COLO668 (cell line): ENCODE measurements around the gene CLEC18C.
"Not testable (repeated sequence)": the region's sequence is repeated elsewhere in the genome, so short reads cannot be mapped to it uniquely, and the experiment has no call there.

ENCODE experiments used
- DNase-seq: peaks from one replicate; lab custom pipeline; 2025; ENCODE audit not compliant: unreplicated experiment; lab: John Stamatoyannopoulos, UW

CLEC18C gene

GRCh38 chr16:70173212-70173837 lies at the start of gene CLEC18C:
TSS of gene CLEC18C (plus strand) at chr16:70173787. CDS start at chr16:70174279, 492 bp downstream.
- not testable (repeated sequence) for DNase-seq

GRCh38 chr16:70123822-70124221 lies 49.8 kb upstream of the CLEC18C start:
- not testable (repeated sequence) for DNase-seq

GRCh38 chr16:70126226-70126625 lies 47.4 kb upstream of the CLEC18C start:
- not testable (repeated sequence) for DNase-seq

DNA sequence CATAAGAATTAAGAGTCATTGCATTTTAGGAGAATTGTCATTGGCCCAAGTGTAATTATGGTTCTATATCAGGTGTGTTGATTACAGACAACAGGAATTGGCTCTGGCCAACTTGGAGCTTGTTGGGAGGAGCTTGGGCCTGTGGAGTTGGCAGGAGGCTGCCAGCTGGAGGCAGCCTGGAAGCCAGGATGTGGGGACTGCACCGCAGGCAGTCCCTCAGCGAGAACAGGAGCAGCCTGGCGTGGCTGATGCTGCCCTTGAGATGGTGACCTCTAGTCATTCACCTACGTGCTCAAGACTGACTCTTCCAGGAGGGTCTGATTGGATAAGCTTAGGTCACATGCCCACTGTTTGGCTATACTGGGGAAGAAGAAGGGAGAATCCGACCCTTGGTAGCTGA lies 45.9 kb upstream of the CLEC18C start:
- DNase-seq, result not testable (repeated sequence)

- DNase-seq, result not testable (repeated sequence)
Measured at GRCh38 chr16:70128844-70129243, 44.7 kb upstream of the CLEC18C start.

DNA sequence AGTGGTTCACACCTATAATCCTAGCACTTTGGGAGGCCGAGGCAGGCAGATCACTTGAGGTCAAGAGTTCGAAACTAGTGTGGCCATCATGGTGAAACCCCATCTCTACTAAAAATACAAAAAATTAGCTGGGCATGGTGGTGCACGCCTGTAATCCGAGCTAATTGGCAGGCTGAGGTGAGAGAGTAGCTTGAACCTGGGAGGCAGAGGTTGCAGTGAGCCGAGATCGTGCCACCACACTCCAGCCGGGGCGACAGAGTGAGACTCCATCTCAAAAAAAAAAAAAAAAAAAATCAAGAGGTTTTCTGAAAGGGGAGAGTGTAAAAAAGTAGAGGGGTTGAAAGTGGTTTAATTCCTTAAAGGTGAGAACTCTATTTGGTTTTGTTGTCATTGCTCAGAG lies 37.8 kb upstream of the CLEC18C start:
- not testable (repeated sequence) for DNase-seq

GRCh38 chr16:70136595-70136994 lies 37.0 kb upstream of the CLEC18C start:
- DNase-seq, result not testable (repeated sequence)

DNA sequence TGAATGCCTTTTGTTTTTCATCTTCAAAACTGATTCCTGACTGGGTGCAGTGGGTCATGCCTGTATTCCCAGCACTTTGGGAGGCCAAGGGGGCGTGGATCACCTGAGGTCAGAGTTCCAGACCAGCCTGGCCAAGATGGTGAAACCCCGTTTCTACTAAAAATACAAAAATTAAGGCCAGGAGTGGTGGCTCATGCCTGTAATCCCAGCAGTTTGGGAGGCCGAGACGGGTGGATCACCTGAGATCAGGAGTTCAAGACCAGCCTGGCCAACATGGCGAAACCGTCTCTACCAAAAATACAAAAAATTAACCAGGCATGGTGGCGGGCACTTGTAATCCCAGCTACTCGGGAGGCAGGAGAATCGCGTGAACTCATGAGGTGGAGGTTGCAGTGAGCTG lies 30.8 kb upstream of the CLEC18C start:
- not testable (repeated sequence) for DNase-seq

- not testable (repeated sequence) for DNase-seq
Measured at GRCh38 chr16:70143231-70143895, 30.2 kb upstream of the CLEC18C start.

GRCh38 chr16:70147853-70148252 lies 25.7 kb upstream of the CLEC18C start:
- not testable (repeated sequence) for DNase-seq

DNA sequence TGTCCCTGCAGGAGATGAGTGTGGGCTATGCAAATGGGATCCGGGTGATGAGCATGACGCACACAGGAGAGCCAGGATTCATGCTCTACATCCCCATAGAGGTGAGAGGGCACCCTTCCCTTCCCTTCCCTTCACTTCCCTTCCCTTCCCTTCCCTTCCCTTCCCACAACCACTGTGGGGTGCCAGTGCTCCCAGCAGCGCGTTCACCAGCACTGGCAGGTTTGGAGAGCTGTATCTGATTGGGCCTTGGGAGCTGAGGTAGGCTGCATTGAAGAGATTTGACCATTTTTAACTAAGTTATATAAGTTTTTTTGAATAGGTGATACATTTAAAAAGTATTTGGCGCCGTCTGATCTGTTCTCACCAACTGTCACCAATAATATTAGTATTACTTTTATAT lies 25.1 kb upstream of the CLEC18C start:
- DNase-seq, result not testable (repeated sequence)

DNA sequence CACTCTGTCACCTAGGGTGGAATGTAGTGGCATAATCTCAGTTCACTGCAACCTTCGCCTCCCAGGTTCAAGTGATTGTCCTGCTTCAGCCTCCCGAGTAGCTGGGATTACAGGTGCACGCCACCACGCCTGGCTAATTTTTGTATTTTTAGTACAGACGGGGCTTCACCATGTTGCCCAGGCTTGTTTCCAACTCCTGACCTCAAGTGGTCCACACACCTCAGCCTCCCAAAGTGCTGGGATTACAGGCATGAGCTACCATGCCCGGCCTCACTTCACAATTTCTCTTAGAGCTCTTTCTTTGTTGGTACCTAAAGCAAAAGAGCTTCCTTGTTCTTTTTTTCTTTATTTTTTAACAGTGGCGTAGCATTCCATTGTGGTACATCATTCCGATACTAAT lies 24.3 kb upstream of the CLEC18C start:
- not testable (repeated sequence) for DNase-seq

DNA sequence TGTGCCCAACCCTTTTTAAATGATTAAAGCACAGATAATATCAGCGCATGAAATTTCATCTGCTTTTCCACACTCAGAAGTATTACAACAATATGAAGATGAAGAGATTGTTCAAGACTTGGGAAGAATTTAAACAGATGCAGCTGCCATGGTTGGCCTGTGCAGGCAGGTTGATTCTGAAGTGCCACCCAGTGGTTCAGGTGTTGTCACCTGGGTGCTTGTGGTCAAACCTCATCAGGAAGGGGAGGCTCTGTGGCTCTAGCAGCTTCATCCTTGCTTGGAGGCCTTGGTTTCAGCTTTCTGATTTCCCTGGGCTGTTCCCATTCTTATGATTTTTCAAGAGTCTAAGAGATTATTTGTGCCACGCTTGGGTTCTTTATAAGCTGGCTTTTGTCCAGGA lies 22.2 kb upstream of the CLEC18C start:
- no peak for DNase-seq

DNA sequence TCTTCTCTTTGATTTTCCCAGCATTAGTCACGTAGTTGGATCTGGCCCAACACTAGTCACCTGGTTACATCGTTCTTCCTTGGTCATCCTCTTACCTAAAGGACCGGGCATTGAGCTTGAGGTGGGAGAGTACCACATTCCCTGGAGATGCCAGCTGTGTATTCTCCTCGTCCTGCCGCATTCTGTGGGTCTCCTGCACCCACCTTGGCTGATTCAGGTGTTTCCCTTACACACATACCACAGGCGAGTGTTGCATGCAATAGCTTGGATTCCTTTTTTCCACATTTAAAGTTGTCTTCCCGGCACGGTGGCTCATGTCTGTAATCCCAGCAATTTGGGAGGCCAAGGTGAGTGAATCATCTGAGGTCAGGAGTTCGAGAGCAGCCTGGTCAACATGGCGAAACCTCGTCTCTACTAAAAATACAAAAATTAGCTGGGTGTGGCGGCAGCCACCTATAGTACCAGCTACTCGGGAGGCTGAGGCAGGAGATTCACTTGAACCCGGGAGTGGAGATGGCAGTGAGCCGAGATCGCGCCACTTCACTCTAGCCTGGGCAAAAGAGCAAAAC lies 21.6 kb upstream of the CLEC18C start:
- DNase-seq, result no peak

DNA sequence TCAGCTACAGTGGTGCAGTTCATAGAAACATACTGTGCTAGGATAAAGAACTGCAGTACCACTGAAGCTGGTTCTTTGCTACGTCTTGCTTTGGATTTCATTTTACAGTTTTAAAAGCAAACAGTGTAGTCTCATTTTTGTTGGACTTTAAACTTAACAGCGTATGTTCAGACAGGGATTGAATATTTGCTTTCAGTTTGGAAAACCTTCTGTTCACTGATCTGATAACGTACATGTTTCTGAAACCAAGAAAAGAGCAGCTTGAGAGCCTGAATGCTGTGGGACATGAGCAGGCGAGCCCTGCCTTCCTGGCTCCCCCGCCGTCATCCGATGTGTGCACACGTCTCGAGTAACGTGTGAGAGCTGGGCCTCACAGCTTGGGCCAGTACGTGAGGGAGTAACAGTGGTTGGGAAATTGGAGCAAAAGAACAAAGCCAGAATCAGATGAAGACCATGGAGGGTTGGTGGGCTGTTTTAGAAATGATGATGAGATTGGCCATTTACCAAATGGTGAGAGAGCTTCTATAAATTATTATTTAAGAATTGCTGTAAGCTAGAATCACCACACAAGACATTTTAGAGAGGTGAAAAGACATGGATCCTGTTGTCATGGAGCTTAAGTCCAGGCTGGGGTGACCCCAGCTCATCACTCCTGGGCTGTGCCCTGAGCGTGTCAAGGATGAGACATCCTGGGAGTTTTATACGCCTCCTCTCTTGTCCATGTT lies 20.8 kb upstream of the CLEC18C start:
- no peak for DNase-seq

DNA sequence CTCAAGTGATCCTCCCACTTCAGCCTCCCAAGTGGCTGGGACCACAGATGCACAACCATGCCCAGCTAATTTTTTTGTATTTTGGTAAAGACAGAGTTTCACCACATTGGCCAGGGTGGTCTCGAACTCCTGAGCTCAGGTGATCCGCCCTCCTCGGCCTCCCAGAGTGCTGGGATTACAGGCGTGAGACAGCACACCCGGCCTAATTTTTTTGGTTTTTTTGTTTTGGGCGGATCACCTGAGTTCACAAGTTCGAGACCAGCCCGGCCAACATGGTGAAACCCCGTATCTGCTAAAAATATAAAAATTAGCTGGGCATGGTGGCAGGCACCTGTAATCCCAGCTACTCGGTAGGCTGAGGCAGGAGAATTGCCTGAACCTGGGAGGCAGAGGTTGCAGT lies 18.9 kb upstream of the CLEC18C start:
- DNase-seq, result not testable (repeated sequence)

DNA sequence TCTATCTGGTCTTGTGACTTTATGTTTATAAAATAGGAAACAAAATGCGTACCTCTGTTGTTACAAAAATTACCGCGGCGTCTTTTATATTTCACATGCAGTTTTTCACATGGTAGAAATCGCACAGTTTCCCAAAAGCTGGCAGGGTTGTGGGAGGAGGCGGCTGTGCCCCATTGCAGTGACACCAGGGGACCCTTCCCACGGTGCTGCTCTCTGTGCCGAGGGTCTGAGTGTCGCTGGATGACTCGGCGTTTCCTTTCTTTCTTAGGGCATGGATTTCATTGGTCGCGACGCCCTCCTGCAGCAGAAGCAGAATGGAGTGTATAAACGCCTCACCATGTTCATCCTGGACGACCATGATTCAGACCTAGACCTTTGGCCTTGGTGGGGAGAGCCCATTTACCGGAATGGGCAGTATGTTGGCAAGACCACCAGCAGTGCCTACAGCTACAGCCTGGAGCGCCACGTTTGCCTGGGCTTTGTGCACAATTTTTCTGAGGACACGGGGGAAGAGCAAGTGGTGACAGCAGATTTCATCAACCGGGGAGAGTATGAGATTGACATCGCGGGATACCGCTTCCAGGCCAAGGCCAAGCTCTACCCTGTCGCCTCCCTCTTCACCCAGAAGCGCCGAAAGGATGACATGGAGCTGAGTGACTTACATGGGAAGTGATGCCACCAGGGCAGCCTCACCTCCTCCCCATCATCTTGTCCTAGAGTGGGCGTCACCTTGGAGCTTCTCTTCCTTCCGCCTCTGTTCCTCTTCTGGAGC lies 17.2 kb upstream of the CLEC18C start:
- DNase-seq, result no peak

DNA sequence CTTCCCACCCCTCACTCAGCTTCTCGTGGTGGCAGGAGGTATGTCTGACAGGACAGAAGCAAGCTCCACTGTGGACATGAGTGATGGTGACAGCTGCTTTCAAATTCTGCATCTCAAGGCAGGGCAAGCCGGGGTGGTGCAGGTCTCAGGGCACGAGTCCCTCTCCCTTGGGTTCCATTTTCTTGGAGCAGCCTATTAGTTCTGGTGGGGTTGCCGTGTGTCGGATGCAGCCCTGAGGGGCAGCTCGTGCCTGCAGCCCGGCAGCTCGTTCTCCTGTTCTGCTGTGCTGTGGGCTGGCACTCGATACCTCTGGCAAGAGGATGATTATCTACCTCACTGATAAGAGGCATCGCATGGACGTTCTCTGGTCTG lies 16.5 kb upstream of the CLEC18C start:
- no peak for DNase-seq

DNA sequence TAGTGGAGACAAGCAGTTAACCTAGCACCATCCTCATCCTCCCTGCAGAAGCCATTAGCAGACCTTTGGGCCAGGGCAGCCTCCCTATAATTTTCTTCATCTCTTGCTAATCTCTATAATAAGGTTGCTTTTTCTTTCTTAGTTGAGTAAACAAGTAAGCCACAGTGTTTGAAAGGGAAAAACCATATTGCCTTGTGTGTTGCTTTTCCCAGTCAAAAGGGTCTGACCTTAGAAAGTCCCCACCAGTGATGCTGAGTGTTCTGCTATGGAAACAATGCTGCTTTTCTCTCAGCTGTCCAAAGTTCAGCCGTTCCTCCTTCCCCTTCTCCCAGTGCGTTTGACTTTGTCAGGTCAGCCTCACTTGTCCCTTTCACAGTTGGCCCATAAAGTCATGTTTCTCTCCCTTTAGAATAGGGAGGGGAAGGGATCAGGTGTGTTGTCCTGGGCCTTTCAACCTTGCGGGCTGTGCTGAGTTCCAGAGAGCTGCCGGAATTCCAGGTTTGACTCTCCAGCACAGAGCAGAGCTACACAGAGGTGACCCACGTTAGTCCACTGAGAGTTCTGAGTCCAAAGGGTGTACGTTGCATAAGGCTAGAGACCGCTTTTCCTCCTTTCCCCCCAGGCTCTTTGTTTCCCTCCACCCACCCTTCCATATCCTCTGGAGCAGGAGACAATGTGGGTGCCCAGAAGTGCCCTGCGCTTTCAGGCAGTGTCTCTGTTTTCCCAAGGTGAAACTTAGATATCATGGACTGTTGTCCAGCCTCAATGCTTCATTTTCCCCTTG lies 15.9 kb upstream of the CLEC18C start:
- DNase-seq, result no peak

GRCh38 chr16:70158261-70158939 lies 15.2 kb upstream of the CLEC18C start:
- no peak for DNase-seq
